CD4-positive, alpha-beta memory T cell (primary cell): ENCODE results near the gene CDK2AP2. TPM values are rescaled to one million over a fixed set of nuclear protein-coding genes. Genes with fewer than 3 reads are reported as not detected.

Experiments used
- CTCF ChIA-PET: fragments of 350-600 bp; sonication (Branson Sonifier 250); formaldehyde crosslinking; loops from one replicate; lab custom pipeline; 2021; ENCODE audit warnings: inconsistent platforms; ENCODE audit not compliant: partially characterized antibody; lab: Charles Lee
- POLR2A ChIA-PET: fragments of 350-600 bp; sonication (Branson Sonifier 250); formaldehyde crosslinking; loops from one replicate; lab custom pipeline; 2021; ENCODE audit not compliant: partially characterized antibody; lab: Charles Lee
- DNase-seq, 5 donors: peaks; one replicate each; pipeline versions ENCODE4 v3.0.0 to v3.0.0-alpha.2; 2020 to 2022; ENCODE audit warnings: mixed read lengths in 1 of 5
- H3K27ac ChIP-seq: one replicate; pipeline ENCODE4 v1.7.0; 2013; ENCODE audit warnings: low read depth, low read length
- H3K27me3 ChIP-seq: 2 replicates; pipeline ENCODE4 v1.7.0; 2013; ENCODE audit warnings: mild to moderate bottlenecking, low read length, moderate library complexity; ENCODE audit not compliant: insufficient read depth
- H3K36me3 ChIP-seq: 2 replicates; pipeline ENCODE4 v1.7.0; 2013; ENCODE audit warnings: mild to moderate bottlenecking, low read length, moderate library complexity; ENCODE audit not compliant: insufficient read depth
- H3K4me1 ChIP-seq: 2 replicates; pipeline ENCODE4 v1.7.0; 2013; ENCODE audit warnings: mild to moderate bottlenecking, low read length, moderate library complexity; ENCODE audit not compliant: insufficient read depth
- H3K4me3 ChIP-seq, 2 donors: one replicate each; pipeline ENCODE4 v1.7.0; 2013; ENCODE audit warnings: low read length in 2 of 2, mild to moderate bottlenecking in 1 of 2
- H3K9me3 ChIP-seq, 2 donors: one replicate each; pipeline ENCODE4 v1.7.0; 2013; ENCODE audit warnings: low read length in 2 of 2, control low read depth in 1 of 2; ENCODE audit not compliant: control insufficient read depth in 1 of 2
- H3K27ac Mint-ChIP-seq, 7 donors: one replicate each; pipeline ENCODE4 v1.8.0; 2020 to 2021; ENCODE audit warnings: mixed read lengths in 7 of 7, mild to moderate bottlenecking in 6 of 7, inconsistent platforms in 3 of 7, moderate library complexity in 3 of 7
- H3K27me3 Mint-ChIP-seq, 2 donors: one replicate each; pipeline ENCODE4 v1.8.0; 2020 to 2021; ENCODE audit warnings: mixed read lengths in 2 of 2
- H3K36me3 Mint-ChIP-seq, 2 donors: one replicate each; pipeline ENCODE4 v1.8.0; 2020 to 2021; ENCODE audit warnings: mixed read lengths in 2 of 2, inconsistent platforms in 1 of 2, mild to moderate bottlenecking in 1 of 2
- H3K4me1 Mint-ChIP-seq, 4 donors: one replicate each; pipeline ENCODE4 v1.8.0; 2020 to 2021; ENCODE audit warnings: mixed read lengths in 4 of 4, mild to moderate bottlenecking in 1 of 4
- H3K4me3 Mint-ChIP-seq, 8 donors: one replicate each; pipeline ENCODE4 v1.8.0; 2020 to 2021; ENCODE audit warnings: mixed read lengths in 8 of 8, mild to moderate bottlenecking in 7 of 8, moderate library complexity in 6 of 8, inconsistent platforms in 3 of 8
- H3K9me3 Mint-ChIP-seq, 8 donors: one replicate each; pipeline ENCODE4 v1.8.0; 2020 to 2021; ENCODE audit warnings: mixed read lengths in 8 of 8, mild to moderate bottlenecking in 5 of 8, inconsistent platforms in 3 of 8, moderate library complexity in 1 of 8
- intact Hi-C: fragments of 100-400 bp; cut with micrococcal nuclease; formaldehyde crosslinking; loops from one replicate; pipeline ENCODE4 v1.15.1; 2023
- polyA plus RNA-seq, 2 donors: library from polyadenylated mRNA; unstranded; fragments of 300-500 nt; fragmentation: Illumina TruSeq; gene quantifications; one replicate each; pipeline ENCODE4 v1.2.3, GENCODE V29; 2021
- total RNA-seq, 2 experiments: library from RNA; stranded (reverse); gene quantifications; one replicate each; pipeline ENCODE4 v1.2.3, GENCODE V29; 2021

The CDK2AP2 gene
- total and polyA plus RNA-seq, 4 experiments from 2014 or later: 83.3 to 152 (median 85.9) TPM

- no peak overlapping the region for H3K4me3 ChIP-seq
- no peaks in the 10 kb centered on the region for H3K9me3 ChIP-seq
- no peak overlapping the region for H3K27ac ChIP-seq
- H3K36me3 Mint-ChIP-seq: peaks cover 12 to 47% of the 10 kb centered on the region in 2 donors
- no peaks in the 10 kb centered on the region for H3K27me3 ChIP-seq
- peaks cover 35% of the 10 kb centered on the region for H3K36me3 ChIP-seq
- DNase-seq: no peak
- H3K9me3 Mint-ChIP-seq: no peaks in the 10 kb centered on the region
- no peaks in the 10 kb centered on the region for H3K27me3 Mint-ChIP-seq
- intact Hi-C loops: no loop called here
- ChIA-PET POLR2A (interaction anchor here (8.7 kb wide), 1 partner anchor 13 kb away, joined by 124 read pairs; the partner anchor contains the start of gene AIP), CTCF (no interaction called here)
- H3K4me1 Mint-ChIP-seq: peaks cover 13 to 23% (median 18%) of the 10 kb centered on the region in 4 donors
- no peak overlapping the region for H3K4me3 Mint-ChIP-seq
- peak overlapping the region in 1 of 7 donors; percentile 38 for H3K27ac Mint-ChIP-seq
- peaks cover 22% of the 10 kb centered on the region for H3K4me1 ChIP-seq
Observed at GRCh38 chr11:67498544-67498972, 9.4 kb downstream of the CDK2AP2 start.

- Mint-ChIP-seq H3K9me3 (no peaks in the 10 kb centered on the region), H3K27ac (peak overlapping the region in 1 of 7 donors; percentile 25), H3K4me1 (peaks cover 8 to 15% (median 12%) of the 10 kb centered on the region in 4 donors), H3K27me3 (no peaks in the 10 kb centered on the region), H3K36me3 (peaks cover 12 to 47% of the 10 kb centered on the region in 2 donors), H3K4me3 (no peak overlapping the region)
- intact Hi-C loops: no loop called here
- CTCF ChIA-PET: no interaction called here
- no peak overlapping the region for H3K4me3 ChIP-seq
- H3K27ac ChIP-seq: no peak overlapping the region
- POLR2A ChIA-PET: no interaction called here
- DNase-seq: no peak
- H3K4me1 ChIP-seq: peaks cover 14% of the 10 kb centered on the region
- H3K36me3 ChIP-seq: peaks cover 37% of the 10 kb centered on the region
- H3K9me3 ChIP-seq: no peaks in the 10 kb centered on the region
- no peaks in the 10 kb centered on the region for H3K27me3 ChIP-seq
Observed at GRCh38 chr11:67497656-67498291, 10.2 kb downstream of the CDK2AP2 start.

GRCh38 chr11:67496113-67496512 lies 11.8 kb downstream of the CDK2AP2 start:
- Mint-ChIP-seq H3K27me3 (no peaks in the 10 kb centered on the region), H3K4me1 (peaks cover 7 to 9% (median 8%) of the 10 kb centered on the region in 4 donors), H3K4me3 (no peak overlapping the region), H3K9me3 (no peaks in the 10 kb centered on the region), H3K27ac (peak overlapping the region in 2 of 7 donors; percentile 11 to 42), H3K36me3 (peaks cover 10 to 47% of the 10 kb centered on the region in 2 donors)
- intact Hi-C loops: no loop called here
- POLR2A ChIA-PET: interaction anchor here (1.2 to 16.2 kb wide), 4 partner anchors 60 to 94 kb away, joined by 3 to 279 read pairs (median 4); partner anchors contain the start of genes PTPRCAP and TBC1D10C
- Histone ChIP-seq H3K4me3 (no peak overlapping the region), H3K27me3 (no peaks in the 10 kb centered on the region), H3K36me3 (peaks cover 33% of the 10 kb centered on the region), H3K9me3 (no peaks in the 10 kb centered on the region), H3K4me1 (peaks cover 10% of the 10 kb centered on the region), H3K27ac (no peak overlapping the region)
- DNase-seq: no peak
- CTCF ChIA-PET: no interaction called here

GRCh38 chr11:67495234-67496005 lies 12.5 kb downstream of the CDK2AP2 start:
- Mint-ChIP-seq H3K36me3 (peaks cover 3 to 46% of the 10 kb centered on the region in 2 donors), H3K4me1 (peaks cover 0 to 6% (median 1%) of the 10 kb centered on the region in 4 donors), H3K27me3 (no peaks in the 10 kb centered on the region), H3K9me3 (no peaks in the 10 kb centered on the region), H3K4me3 (no peak overlapping the region), H3K27ac (peak overlapping the region in 1 of 7 donors; percentile 48)
- Histone ChIP-seq H3K36me3 (peaks cover 33% of the 10 kb centered on the region), H3K27me3 (no peaks in the 10 kb centered on the region), H3K9me3 (no peaks in the 10 kb centered on the region), H3K27ac (no peak overlapping the region), H3K4me1 (peaks cover 4% of the 10 kb centered on the region), H3K4me3 (no peak overlapping the region)
- POLR2A ChIA-PET: interaction anchor here (0.8 to 16.2 kb wide), 5 partner anchors 8 to 93 kb away, joined by 3 to 279 read pairs (median 3); partner anchors contain the start of genes PTPRCAP and TBC1D10C
- intact Hi-C loops: no loop called here
- CTCF ChIA-PET: no interaction called here
- no peak for DNase-seq

GRCh38 chr11:67494371-67495233 lies 13.4 kb downstream of the CDK2AP2 start:
- Histone ChIP-seq H3K27ac (no peak overlapping the region), H3K4me1 (no peaks in the 10 kb centered on the region), H3K9me3 (no peaks in the 10 kb centered on the region), H3K4me3 (no peak overlapping the region), H3K36me3 (peaks cover 33% of the 10 kb centered on the region), H3K27me3 (no peaks in the 10 kb centered on the region)
- H3K36me3 Mint-ChIP-seq: peaks cover 10 to 52% of the 10 kb centered on the region in 2 donors
- H3K27me3 Mint-ChIP-seq: no peaks in the 10 kb centered on the region
- ChIA-PET POLR2A (interaction anchor here (0.8 to 16.2 kb wide), 4 partner anchors 8 to 74 kb away, joined by 3 to 279 read pairs (median 22); partner anchors contain the start of genes PITPNM1 and PTPRCAP), CTCF (no interaction called here)
- intact Hi-C loops: no loop called here
- H3K27ac Mint-ChIP-seq: peak overlapping the region in 1 of 7 donors; percentile 30
- peaks cover 3 to 9% (median 4%) of the 10 kb centered on the region in 4 donors for H3K4me1 Mint-ChIP-seq
- H3K9me3 Mint-ChIP-seq: no peaks in the 10 kb centered on the region
- DNase-seq: no peak
- H3K4me3 Mint-ChIP-seq: no peak overlapping the region

- Mint-ChIP-seq H3K27me3 (no peaks in the 10 kb centered on the region), H3K9me3 (no peaks in the 10 kb centered on the region), H3K27ac (no peak overlapping the region), H3K4me1 (peaks cover 4 to 11% (median 7%) of the 10 kb centered on the region in 4 donors), H3K36me3 (peaks cover 9 to 52% of the 10 kb centered on the region in 2 donors), H3K4me3 (no peak overlapping the region)
- H3K36me3 ChIP-seq: peaks cover 40% of the 10 kb centered on the region
- no peak overlapping the region for H3K27ac ChIP-seq
- H3K9me3 ChIP-seq: no peaks in the 10 kb centered on the region
- no peaks in the 10 kb centered on the region for H3K27me3 ChIP-seq
- CTCF ChIA-PET: no interaction called here
- intact Hi-C loops: no loop called here
- no peak overlapping the region for H3K4me3 ChIP-seq
- DNase-seq: no peak
- peaks cover 8% of the 10 kb centered on the region for H3K4me1 ChIP-seq
- POLR2A ChIA-PET: interaction anchor here (3.3 to 16.2 kb wide), 4 partner anchors 10 to 92 kb away, joined by 30 to 279 read pairs (median 117); partner anchors contain the start of genes AIP, PITPNM1, PPP1CA and PTPRCAP
Observed at GRCh38 chr11:67493548-67494370, 14.2 kb downstream of the CDK2AP2 start.
